Gastroesophageal sphincter (tissue), 4 donors: ENCODE measurements around the gene CAMK2B. TPM values are rescaled to one million over a fixed set of nuclear protein-coding genes. Genes with fewer than 3 reads are reported as not detected.

Experiments
- ATAC-seq: fragments of 150-250 bp; one replicate; pipeline ENCODE4 v1.9.1; 2016; ENCODE audit warnings: mild to moderate bottlenecking, moderate library complexity
- H3K27ac ChIP-seq, 4 donors: fragments of 200-600 bp; sonication (generic) in 3 of 4; 1 replicate in 3 of 4; 2 replicates in 1 of 4; pipeline ENCODE4 v1.5.1; 2016 to 2019
- H3K27me3 ChIP-seq: fragments of 200-600 bp; sonication (generic); one replicate; pipeline ENCODE4 v1.5.1; 2019
- H3K36me3 ChIP-seq, 2 donors: fragments of 200-600 bp; sonication (generic); one replicate each; pipeline ENCODE4 v1.5.1; 2019; ENCODE audit warnings: control low read depth in 1 of 2
- H3K4me1 ChIP-seq, 3 donors: fragments of 200-600 bp; sonication (generic); 1 replicate in 2 of 3; 2 replicates in 1 of 3; pipeline ENCODE4 v1.5.1; 2016 to 2019; ENCODE audit warnings: control low read depth in 2 of 3
- H3K4me3 ChIP-seq, 2 donors: fragments of 200-600 bp; sonication (generic); one replicate each; pipeline ENCODE4 v1.5.1; 2019; ENCODE audit warnings: mild to moderate bottlenecking in 1 of 2, moderate library complexity in 1 of 2
- H3K9me3 ChIP-seq, 3 donors: fragments of 200-600 bp; sonication (generic); one replicate each; pipeline ENCODE4 v1.5.1; 2017 to 2019; ENCODE audit warnings: control low read depth in 2 of 3
- EP300 ChIP-seq: sonication (generic); formaldehyde crosslinking; IDR thresholded peaks from one replicate; pipeline ENCODE4 v1.6.1; 2017; ENCODE audit warnings: antibody characterized with exemption, mild to moderate bottlenecking
- POLR2A ChIP-seq, 2 donors: fragments of 450-650 bp; IDR thresholded peaks; one replicate each; pipeline ENCODE4 v1.6.1; 2017; ENCODE audit warnings: antibody characterized with exemption in 2 of 2, mild to moderate bottlenecking in 2 of 2, moderate library complexity in 1 of 2
- POLR2AphosphoS5 ChIP-seq: sonication (generic); formaldehyde crosslinking; IDR thresholded peaks from one replicate; pipeline ENCODE4 v1.6.1; 2017; ENCODE audit warnings: antibody characterized with exemption
- WGBS, 2 donors: methylation state at CpG; one replicate each; pipeline ENCODE4 v1.1.5; 2018; ENCODE audit warnings: low coverage in 1 of 2; 5-methylcytosine and 5-hydroxymethylcytosine counted together
- total RNA-seq, 4 donors: library from RNA; depleted of rRNA; stranded (reverse); fragments of >200 nt; gene quantifications; one replicate each; pipeline ENCODE4 v1.1.0, GENCODE V29; 2016
- TF ChIP-seq, protein P1 (sequence below), 4 experiments: fragments of 200-600 bp in 2 of 4; fragments of 450-650 bp in 2 of 4; sonication (generic) in 1 of 4; IDR thresholded peaks; one replicate each; pipeline ENCODE4 v1.5.1; 2017 to 2019; ENCODE audit warnings: antibody characterized with exemption in 4 of 4, mild to moderate bottlenecking in 2 of 4, moderate library complexity in 2 of 4

The CAMK2B gene
- total RNA-seq, 4 donors from 2014 or later, result 0.27 to 1.5 (median 0.81) TPM

DNA sequence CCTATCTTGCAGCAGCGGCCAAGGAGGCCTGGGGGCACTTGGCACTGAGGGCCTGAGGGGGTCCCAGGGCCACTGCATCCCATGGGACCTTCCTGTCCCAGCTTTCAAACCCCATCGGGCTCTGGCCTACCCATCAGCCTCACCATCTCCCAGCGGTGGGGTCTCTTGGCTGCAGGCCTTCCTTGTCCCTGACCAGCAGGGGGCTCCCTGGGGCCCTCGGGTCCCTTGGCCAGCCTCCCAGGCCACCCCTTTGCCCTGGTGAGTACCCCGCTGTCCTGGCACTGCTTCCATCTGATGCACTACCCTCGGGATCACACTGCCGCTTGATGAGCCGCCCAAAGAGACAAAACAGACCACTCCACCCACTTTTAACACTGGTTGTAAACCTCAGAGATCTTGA lies 81.1 kb downstream of the CAMK2B start:
- no peak for ATAC-seq
- Histone ChIP-seq H3K36me3 (no peaks in the 10 kb centered on the region), H3K9me3 (no peaks in the 10 kb centered on the region), H3K27me3 (no peaks in the 10 kb centered on the region), H3K4me3 (no peak overlapping the region), H3K4me1 (peaks cover 0 to 9% (median 2%) of the 10 kb centered on the region in 3 donors), H3K27ac (no peak overlapping the region)
- WGBS, 2 donors, result no CpG with 5 or more reads among the region's 8 CpGs
- TF ChIP-seq POLR2A (IDR thresholded peaks at IDR 0.05), result no peak
- no peak for TF ChIP-seq POLR2AphosphoS5
- TF ChIP-seq, protein P1, sequence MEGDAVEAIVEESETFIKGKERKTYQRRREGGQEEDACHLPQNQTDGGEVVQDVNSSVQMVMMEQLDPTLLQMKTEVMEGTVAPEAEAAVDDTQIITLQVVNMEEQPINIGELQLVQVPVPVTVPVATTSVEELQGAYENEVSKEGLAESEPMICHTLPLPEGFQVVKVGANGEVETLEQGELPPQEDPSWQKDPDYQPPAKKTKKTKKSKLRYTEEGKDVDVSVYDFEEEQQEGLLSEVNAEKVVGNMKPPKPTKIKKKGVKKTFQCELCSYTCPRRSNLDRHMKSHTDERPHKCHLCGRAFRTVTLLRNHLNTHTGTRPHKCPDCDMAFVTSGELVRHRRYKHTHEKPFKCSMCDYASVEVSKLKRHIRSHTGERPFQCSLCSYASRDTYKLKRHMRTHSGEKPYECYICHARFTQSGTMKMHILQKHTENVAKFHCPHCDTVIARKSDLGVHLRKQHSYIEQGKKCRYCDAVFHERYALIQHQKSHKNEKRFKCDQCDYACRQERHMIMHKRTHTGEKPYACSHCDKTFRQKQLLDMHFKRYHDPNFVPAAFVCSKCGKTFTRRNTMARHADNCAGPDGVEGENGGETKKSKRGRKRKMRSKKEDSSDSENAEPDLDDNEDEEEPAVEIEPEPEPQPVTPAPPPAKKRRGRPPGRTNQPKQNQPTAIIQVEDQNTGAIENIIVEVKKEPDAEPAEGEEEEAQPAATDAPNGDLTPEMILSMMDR (IDR thresholded peaks at IDR 0.05), result peak in 1 of 4 experiments; percentile 35

DNA sequence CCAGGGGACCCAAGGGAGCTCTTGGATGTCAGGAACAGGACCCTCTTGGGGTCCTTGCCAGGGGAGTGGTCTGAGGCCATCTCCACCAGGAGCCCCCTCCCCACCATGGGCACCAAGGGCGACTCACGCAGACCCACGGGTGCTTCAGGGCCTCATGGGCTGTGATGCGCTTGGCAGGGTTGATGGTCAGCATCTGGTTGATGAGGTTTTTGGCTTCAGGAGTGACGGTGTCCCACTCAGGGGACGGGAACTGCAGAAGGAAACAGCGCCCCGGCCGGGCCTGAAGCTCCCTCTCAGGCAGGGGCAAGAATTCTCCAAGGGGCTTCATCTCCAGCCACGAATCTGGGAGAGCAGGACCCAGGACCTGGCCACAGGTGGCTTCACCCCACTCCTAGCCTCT lies 83.3 kb downstream of the CAMK2B start:
- Histone ChIP-seq H3K4me1 (peaks cover 0 to 9% (median 2%) of the 10 kb centered on the region in 3 donors), H3K27ac (no peak overlapping the region), H3K4me3 (no peak overlapping the region), H3K27me3 (no peaks in the 10 kb centered on the region), H3K36me3 (no peaks in the 10 kb centered on the region), H3K9me3 (no peaks in the 10 kb centered on the region)
- TF ChIP-seq POLR2A (IDR thresholded peaks at IDR 0.05) (no peak), POLR2AphosphoS5 (no peak), EP300 (no peak)
- TF ChIP-seq, protein P1 (IDR thresholded peaks at IDR 0.05), result no peak
- WGBS, 2 donors, result no CpG with 5 or more reads among the region's 10 CpGs
- no peak for ATAC-seq

DNA sequence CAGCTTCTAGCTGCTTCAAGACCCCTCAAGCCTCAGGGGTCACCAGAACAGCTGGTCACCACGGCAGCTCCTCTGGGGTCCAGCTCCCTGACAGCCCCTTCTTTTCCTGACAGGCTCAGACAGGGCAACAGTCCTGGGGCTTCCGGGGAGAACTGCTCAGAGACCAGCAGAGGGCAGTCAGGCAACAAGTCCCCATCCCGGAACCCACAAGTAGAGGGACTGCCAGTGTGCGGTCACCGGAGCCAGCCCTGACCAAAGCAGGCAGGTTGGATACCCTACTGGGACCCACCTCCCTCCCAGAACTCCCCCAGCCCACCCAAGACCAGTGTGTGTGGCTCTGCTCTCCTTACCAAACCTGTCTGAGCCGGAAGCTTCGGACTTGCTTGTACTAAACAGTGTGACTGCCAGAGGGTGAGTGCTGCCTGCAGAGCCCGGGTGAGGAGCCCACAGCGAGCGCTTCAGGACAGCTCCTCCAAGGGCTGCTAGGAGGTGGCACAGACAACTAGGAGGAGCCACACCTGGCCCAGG lies 84.3 kb downstream of the CAMK2B start:
- TF ChIP-seq POLR2A (IDR thresholded peaks at IDR 0.05), result no peak
- TF ChIP-seq, protein P1 (IDR thresholded peaks at IDR 0.05), result peak in 3 of 4 experiments; percentile 73 to 82 (median 79)
- no peak overlapping the region for H3K27ac ChIP-seq

DNA sequence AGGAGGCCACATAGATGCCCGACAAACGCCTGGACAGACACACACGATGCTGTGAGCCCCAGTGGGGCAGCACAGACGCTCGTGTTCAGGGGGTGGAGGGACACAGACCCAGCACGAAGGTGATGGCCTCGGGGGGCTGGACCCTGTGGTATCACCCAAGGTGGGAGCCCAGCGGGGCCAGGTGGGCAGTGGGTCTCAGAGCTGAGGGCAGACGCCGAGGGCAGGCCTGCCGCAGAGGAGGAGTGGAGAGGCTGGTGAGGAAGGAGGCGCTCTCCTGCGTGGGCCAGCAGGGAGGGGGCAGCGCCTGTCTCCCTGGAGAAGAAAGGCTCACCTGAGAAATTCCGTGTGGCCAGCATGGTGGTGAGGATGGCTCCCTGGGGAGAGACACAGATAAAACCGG lies 85.0 kb downstream of the CAMK2B start:
- Histone ChIP-seq H3K27me3 (no peaks in the 10 kb centered on the region), H3K4me1 (peaks cover 0 to 9% (median 2%) of the 10 kb centered on the region in 3 donors), H3K36me3 (no peaks in the 10 kb centered on the region), H3K4me3 (no peak overlapping the region), H3K27ac (no peak overlapping the region), H3K9me3 (no peaks in the 10 kb centered on the region)
- TF ChIP-seq, protein P1 (IDR thresholded peaks at IDR 0.05), result no peak
- no peak for TF ChIP-seq POLR2A (IDR thresholded peaks at IDR 0.05)
- TF ChIP-seq POLR2AphosphoS5, result no peak
- TF ChIP-seq EP300, result no peak
- 76 to 82% methylated on average over 7 of the region's 16 CpGs for WGBS, 2 donors
- no peak for ATAC-seq

More for the DNA sequence above, 84.3 kb downstream of the CAMK2B start:
- H3K4me3 ChIP-seq, result peak overlapping the region in 1 of 2 donors; percentile 20
- peak; percentile 84 for ATAC-seq
- H3K36me3 ChIP-seq, result no peaks in the 10 kb centered on the region
- H3K4me1 ChIP-seq, result peaks cover 0 to 9% (median 2%) of the 10 kb centered on the region in 3 donors
- H3K27me3 ChIP-seq, result no peaks in the 10 kb centered on the region
- WGBS, 2 donors, result 0% methylated on average over 4 of the region's 10 CpGs; no CpG with 5 or more reads in 1 of the 2 donors
- no peaks in the 10 kb centered on the region for H3K9me3 ChIP-seq

DNA sequence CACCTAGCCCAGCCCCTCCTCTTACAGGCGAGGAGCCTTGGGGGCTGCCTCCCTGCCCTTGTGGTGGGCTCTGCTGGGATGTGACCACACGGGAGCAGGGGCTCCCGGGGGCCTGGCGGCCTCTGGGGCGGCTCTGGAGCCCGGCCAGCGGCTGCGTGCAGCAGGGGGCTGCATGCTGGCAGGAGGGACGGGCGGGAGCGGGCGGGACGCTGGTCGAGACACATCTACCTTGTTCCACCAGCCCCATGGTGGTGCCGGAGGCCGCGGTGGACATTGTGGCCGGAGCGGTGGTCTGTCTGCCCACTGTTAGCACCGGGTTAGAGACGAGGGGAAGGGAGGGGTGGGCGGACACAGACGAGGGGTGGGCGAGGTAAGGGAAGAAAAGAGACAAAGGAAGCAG lies 86.0 kb downstream of the CAMK2B start:
- Histone ChIP-seq H3K36me3 (no peaks in the 10 kb centered on the region), H3K27me3 (no peaks in the 10 kb centered on the region), H3K4me1 (peaks cover 0 to 9% (median 2%) of the 10 kb centered on the region in 3 donors), H3K4me3 (no peak overlapping the region), H3K9me3 (no peaks in the 10 kb centered on the region), H3K27ac (no peak overlapping the region)
- no peak for ATAC-seq
- TF ChIP-seq, protein P1 (IDR thresholded peaks at IDR 0.05), result no peak
- TF ChIP-seq POLR2A (IDR thresholded peaks at IDR 0.05), result no peak
- no peak for TF ChIP-seq EP300
- no peak for TF ChIP-seq POLR2AphosphoS5
- WGBS, 2 donors, result 44 to 80% methylated on average over 1 to 8 of the region's 24 CpGs
